ENCODE measurements around the gene CLIC3.

DNA sequence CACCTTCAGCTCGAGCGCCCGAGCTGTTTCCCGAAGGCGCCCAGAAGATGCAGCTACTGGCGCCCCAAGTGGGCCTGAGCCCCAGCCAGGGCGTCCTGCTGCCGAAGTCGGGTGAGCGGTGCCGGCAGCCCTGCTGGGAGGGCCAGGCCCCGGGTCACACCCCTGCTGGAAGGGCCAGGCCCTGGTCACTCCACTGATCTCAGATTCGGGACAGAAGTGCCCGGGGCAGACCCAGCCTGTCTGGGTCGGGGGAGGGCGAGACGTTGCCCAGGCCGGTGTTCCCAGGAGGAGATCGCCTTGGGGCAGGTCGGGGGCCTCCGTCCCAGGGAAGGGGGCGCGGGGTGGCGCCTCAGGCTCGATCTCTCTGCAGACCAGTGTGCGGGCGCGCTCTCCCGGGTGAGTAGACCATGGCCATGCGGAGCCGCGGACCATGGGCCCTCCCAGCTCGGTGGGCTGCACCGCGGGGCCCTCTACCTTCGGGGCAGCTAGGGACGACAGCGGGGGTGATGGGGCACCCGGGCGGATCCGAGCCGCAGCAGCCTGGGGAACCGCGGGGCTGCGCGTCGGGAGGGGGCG, 11.3 kb downstream of the CLIC3 start:
- TF ChIP-seq CTCF (conservative IDR thresholded peaks at IDR 0.05; ENCODE audit: low read depth, low read length) = no peak
- no peak for TF ChIP-seq EZH2 (IDR thresholded peaks at IDR 0.05; ENCODE audit: low read length, unreplicated experiment)

Data from PC-3 (cell line).